NB4 (cell line): Measurements from ENCODE around the gene PTRH1.
"Not testable (repeated sequence)": the region's sequence is repeated elsewhere in the genome, so short reads cannot be mapped to it uniquely, and the experiment has no call there.

Source experiments
- POLR2A ChIP-seq: IDR thresholded peaks from 2 replicates; pipeline ENCODE4 v1.6.1; 2011; ENCODE audit warnings: mild to moderate bottlenecking; ENCODE audit not compliant: insufficient read length; ENCODE audit errors: extremely low read depth
- TF ChIP-seq, protein P1 (sequence below): IDR thresholded peaks from one replicate; pipeline ENCODE4 v1.5.1; 2012; ENCODE audit warnings: low read depth, low read length

DNA sequence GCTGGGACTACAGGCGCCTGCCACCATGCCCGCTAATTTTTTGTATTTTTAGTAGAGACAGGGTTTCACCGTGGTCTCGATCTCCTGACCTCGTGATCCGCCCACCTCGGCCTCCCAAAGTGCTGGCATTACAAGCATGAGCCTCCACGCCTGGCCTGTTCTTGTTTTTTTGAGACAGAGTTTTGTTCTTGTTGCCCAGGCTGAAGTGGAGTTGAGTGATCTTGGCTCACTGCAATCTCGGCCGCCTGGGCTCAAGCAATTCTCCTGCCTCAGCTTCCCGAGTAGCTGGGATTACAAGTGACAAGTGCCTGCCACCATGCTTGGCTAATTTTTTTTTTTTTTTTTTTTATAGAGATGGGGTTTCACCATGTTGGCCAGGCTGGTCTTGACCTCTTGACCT lies 41.3 kb upstream of the PTRH1 start:
- not testable (repeated sequence) for TF ChIP-seq POLR2A
- TF ChIP-seq, protein P1, sequence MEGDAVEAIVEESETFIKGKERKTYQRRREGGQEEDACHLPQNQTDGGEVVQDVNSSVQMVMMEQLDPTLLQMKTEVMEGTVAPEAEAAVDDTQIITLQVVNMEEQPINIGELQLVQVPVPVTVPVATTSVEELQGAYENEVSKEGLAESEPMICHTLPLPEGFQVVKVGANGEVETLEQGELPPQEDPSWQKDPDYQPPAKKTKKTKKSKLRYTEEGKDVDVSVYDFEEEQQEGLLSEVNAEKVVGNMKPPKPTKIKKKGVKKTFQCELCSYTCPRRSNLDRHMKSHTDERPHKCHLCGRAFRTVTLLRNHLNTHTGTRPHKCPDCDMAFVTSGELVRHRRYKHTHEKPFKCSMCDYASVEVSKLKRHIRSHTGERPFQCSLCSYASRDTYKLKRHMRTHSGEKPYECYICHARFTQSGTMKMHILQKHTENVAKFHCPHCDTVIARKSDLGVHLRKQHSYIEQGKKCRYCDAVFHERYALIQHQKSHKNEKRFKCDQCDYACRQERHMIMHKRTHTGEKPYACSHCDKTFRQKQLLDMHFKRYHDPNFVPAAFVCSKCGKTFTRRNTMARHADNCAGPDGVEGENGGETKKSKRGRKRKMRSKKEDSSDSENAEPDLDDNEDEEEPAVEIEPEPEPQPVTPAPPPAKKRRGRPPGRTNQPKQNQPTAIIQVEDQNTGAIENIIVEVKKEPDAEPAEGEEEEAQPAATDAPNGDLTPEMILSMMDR, result not testable (repeated sequence)
